ENCODE results near the gene DOK7. TPM values are rescaled to one million over a fixed set of nuclear protein-coding genes. Genes with fewer than 3 reads are reported as not detected.

DOK7 gene
- total RNA-seq, 6 experiments from 2014 or later: 0.73 to 2.4 (median 1.5) TPM

GRCh38 chr4:3433138-3433869 is 29.8 kb upstream of the DOK7 start:
- no peaks in the 10 kb centered on the region for H3K9me3 ChIP-seq
- DNase-seq (peak in 1 of 3 donors; percentile 15), ATAC-seq (no peak)
- no peak overlapping the region for H3K27ac ChIP-seq
- intact Hi-C loops (cut with DNase I): no loop called here
- no peaks in the 10 kb centered on the region for H3K27me3 ChIP-seq
- H3K4me3 ChIP-seq: no peak overlapping the region
- H3K4me1 ChIP-seq: no peaks in the 10 kb centered on the region
- H3K36me3 ChIP-seq: peaks cover 0 to 11% (median 6%) of the 10 kb centered on the region in 4 donors
- WGBS (ENCODE audit: insufficient coverage, low coverage, low lambda C conversion rate, missing lambda C conversion rate): 94% methylated on average over 17 of the region's 32 CpGs
- TF ChIP-seq POLR2A (IDR thresholded peaks at IDR 0.05) (no peak), CTCF (IDR thresholded peaks at IDR 0.05) (no peak)

- Histone ChIP-seq H3K4me3 (no peak overlapping the region), H3K27me3 (no peaks in the 10 kb centered on the region), H3K36me3 (peaks cover 0 to 9% (median 1%) of the 10 kb centered on the region in 4 donors), H3K27ac (no peak overlapping the region), H3K9me3 (no peaks in the 10 kb centered on the region), H3K4me1 (no peaks in the 10 kb centered on the region)
- DNase-seq: peak in 1 of 3 donors; percentile 11
- ATAC-seq: no peak
- WGBS (ENCODE audit: insufficient coverage, low coverage, low lambda C conversion rate, missing lambda C conversion rate): no CpG with 5 or more reads among the region's 16 CpGs
- intact Hi-C loops (cut with DNase I): no loop called here
- TF ChIP-seq CTCF (IDR thresholded peaks at IDR 0.05): no peak
- TF ChIP-seq POLR2A (IDR thresholded peaks at IDR 0.05): no peak
Measured at GRCh38 chr4:3434881-3435685, 28.0 kb upstream of the DOK7 start.

DNA sequence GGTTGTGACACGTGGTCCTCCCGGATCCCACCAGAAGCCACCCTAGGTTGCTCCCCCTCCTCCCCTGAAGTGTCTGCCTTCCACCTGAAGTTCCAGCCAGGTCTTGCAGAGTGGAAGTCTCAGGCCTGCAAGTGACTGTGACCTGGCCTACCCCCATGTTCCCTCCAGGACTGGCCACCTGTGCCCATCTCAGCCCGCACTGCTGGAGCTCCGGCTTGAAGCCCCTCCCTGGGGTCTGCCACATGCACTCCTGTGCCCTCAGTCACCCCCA is 27.5 kb upstream of the DOK7 start:
- ATAC-seq (no peak), DNase-seq (peak in 1 of 3 donors; percentile 13)
- no CpG with 5 or more reads among the region's 4 CpGs for WGBS (ENCODE audit: insufficient coverage, low coverage, low lambda C conversion rate, missing lambda C conversion rate)
- Histone ChIP-seq H3K9me3 (no peaks in the 10 kb centered on the region), H3K36me3 (peaks cover 0 to 3% (median 1%) of the 10 kb centered on the region in 4 donors), H3K27ac (no peak overlapping the region), H3K4me1 (no peaks in the 10 kb centered on the region), H3K27me3 (no peaks in the 10 kb centered on the region), H3K4me3 (no peak overlapping the region)
- intact Hi-C loops (cut with DNase I): no loop called here
- TF ChIP-seq POLR2A (IDR thresholded peaks at IDR 0.05) (no peak), CTCF (IDR thresholded peaks at IDR 0.05) (no peak)

- Histone ChIP-seq H3K27ac (no peak overlapping the region), H3K9me3 (no peaks in the 10 kb centered on the region), H3K36me3 (peaks cover 0 to 3% (median 0%) of the 10 kb centered on the region in 4 donors), H3K4me3 (no peak overlapping the region), H3K4me1 (peaks cover 0 to 4% (median 2%) of the 10 kb centered on the region in 4 donors), H3K27me3 (no peaks in the 10 kb centered on the region)
- TF ChIP-seq CTCF (IDR thresholded peaks at IDR 0.05) (no peak), POLR2A (IDR thresholded peaks at IDR 0.05) (no peak)
- peak in 1 of 3 donors; percentile 25 for DNase-seq
- intact Hi-C loops (cut with DNase I): no loop called here
- WGBS (ENCODE audit: insufficient coverage, low coverage, low lambda C conversion rate, missing lambda C conversion rate): 64% methylated on average over 7 of the region's 22 CpGs
- no peak for ATAC-seq
Measured at GRCh38 chr4:3436048-3436797, 26.9 kb upstream of the DOK7 start.
